G401 (cell line): ENCODE results near the gene KRTAP19-2. TPM values are rescaled to one million over a fixed set of nuclear protein-coding genes. Genes with fewer than 3 reads are reported as not detected.

Experiments
- total RNA-seq: library from RNA; depleted of rRNA; stranded (reverse); fragments of >200 nt; shearing (Covaris generic); gene quantifications from 2 replicates; pipeline ENCODE4 v1.2.3, GENCODE V29; 2014; rRNA removed

KRTAP19-2 gene
- total RNA-seq, 1 experiment from 2014 or later: not detected

Other genes starting within 250 kb of the KRTAP19-2 start
- not detected in 2 replicates for gene KRTAP24-1, start 204.5 kb downstream of the KRTAP19-2 start, total RNA-seq
- not detected in 2 replicates for gene KRTAP25-1, start 197.9 kb downstream of the KRTAP19-2 start, total RNA-seq
- gene KRTAP26-1, start 167.1 kb downstream of the KRTAP19-2 start, total RNA-seq: not detected in 2 replicates
- not detected in 2 replicates for gene KRTAP27-1, start 149.7 kb downstream of the KRTAP19-2 start, total RNA-seq
- not detected in 2 replicates for gene KRTAP23-1, start 138.8 kb downstream of the KRTAP19-2 start, total RNA-seq
- gene KRTAP13-2, start 115.2 kb downstream of the KRTAP19-2 start, total RNA-seq: not detected in 2 replicates
- gene KRTAP13-1, start 91.4 kb downstream of the KRTAP19-2 start, total RNA-seq: not detected in 2 replicates
- not detected in 2 replicates for gene KRTAP13-3, start 61.5 kb downstream of the KRTAP19-2 start, total RNA-seq
- not detected in 2 replicates for gene KRTAP13-4, start 57.2 kb downstream of the KRTAP19-2 start, total RNA-seq
- not detected in 2 replicates for gene KRTAP15-1, start 47.2 kb downstream of the KRTAP19-2 start, total RNA-seq
- not detected in 2 replicates for gene KRTAP19-1, start 7.1 kb downstream of the KRTAP19-2 start, total RNA-seq
- gene KRTAP19-3, start 4.6 kb upstream of the KRTAP19-2 start, total RNA-seq: not detected in 2 replicates
- gene KRTAP19-4, start 9.7 kb upstream of the KRTAP19-2 start, total RNA-seq: not detected in 2 replicates
- gene KRTAP19-5, start 14.7 kb upstream of the KRTAP19-2 start, total RNA-seq: not detected in 2 replicates
- not detected in 2 replicates for gene KRTAP19-6, start 54.4 kb upstream of the KRTAP19-2 start, total RNA-seq
- gene KRTAP19-7, start 73.9 kb upstream of the KRTAP19-2 start, total RNA-seq: not detected in 2 replicates
- not detected in 2 replicates for gene KRTAP22-2, start 103.0 kb upstream of the KRTAP19-2 start, total RNA-seq
- not detected in 2 replicates for gene KRTAP6-3, start 105.0 kb upstream of the KRTAP19-2 start, total RNA-seq
- gene KRTAP6-2, start 111.5 kb upstream of the KRTAP19-2 start, total RNA-seq: not detected in 2 replicates
- gene KRTAP22-1, start 113.7 kb upstream of the KRTAP19-2 start, total RNA-seq: not detected in 2 replicates
- gene KRTAP6-1, start 126.5 kb upstream of the KRTAP19-2 start, total RNA-seq: not detected in 2 replicates
- gene KRTAP20-1, start 129.0 kb upstream of the KRTAP19-2 start, total RNA-seq: not detected in 2 replicates
- gene KRTAP20-4, start 133.2 kb upstream of the KRTAP19-2 start, total RNA-seq: not detected in 2 replicates
- gene KRTAP20-2, start 147.8 kb upstream of the KRTAP19-2 start, total RNA-seq: not detected in 2 replicates
- not detected in 2 replicates for gene KRTAP20-3, start 155.4 kb upstream of the KRTAP19-2 start, total RNA-seq
- not detected in 2 replicates for gene KRTAP21-3, start 231.3 kb upstream of the KRTAP19-2 start, total RNA-seq